Activated B cell treated with CpG ODN at 0.5 μM for 24 hours (primary cell): ENCODE data around the gene POLE. TPM values are rescaled to one million over a fixed set of nuclear protein-coding genes. Genes with fewer than 3 reads are reported as not detected.

Source experiments
- ATAC-seq: fragments of 200-7000 bp; cut with Tn5 transposase; one replicate; pipeline ENCODE4 v1.10.0; 2021; ENCODE audit warnings: low read depth, mild to moderate bottlenecking, moderate library complexity
- CTCF ChIA-PET: fragments of 350-600 bp; sonication (Branson Sonifier 250); formaldehyde crosslinking; loops from one replicate; lab custom pipeline; 2021; ENCODE audit warnings: antibody characterized with exemption; lab: Charles Lee
- POLR2A ChIA-PET: fragments of 350-600 bp; sonication (Branson Sonifier 250); formaldehyde crosslinking; loops from one replicate; lab custom pipeline; 2021; ENCODE audit warnings: antibody characterized with exemption; lab: Charles Lee
- DNase-seq: peaks from one replicate; pipeline ENCODE4 v3.0.0; 2022
- H3K27ac Mint-ChIP-seq: one replicate; pipeline ENCODE4 v1.8.0; 2020; ENCODE audit warnings: mixed read lengths
- H3K27me3 Mint-ChIP-seq: one replicate; pipeline ENCODE4 v1.8.0; 2021; ENCODE audit warnings: mixed read lengths
- H3K36me3 Mint-ChIP-seq: one replicate; pipeline ENCODE4 v1.8.0; 2021; ENCODE audit warnings: low read depth, mixed read lengths
- H3K4me1 Mint-ChIP-seq: one replicate; pipeline ENCODE4 v1.8.0; 2021; ENCODE audit warnings: mixed read lengths
- H3K4me3 Mint-ChIP-seq: one replicate; pipeline ENCODE4 v1.8.0; 2020; ENCODE audit warnings: mild to moderate bottlenecking, mixed read lengths
- H3K9me3 Mint-ChIP-seq: one replicate; pipeline ENCODE4 v1.8.0; 2020; ENCODE audit warnings: mixed read lengths
- CTCF ChIP-seq: fragments of 200-600 bp; IDR thresholded peaks from one replicate; pipeline ENCODE4 v1.8.0; 2022; ENCODE audit warnings: antibody characterized with exemption, mild to moderate bottlenecking
- intact Hi-C: fragments of 100-400 bp; cut with micrococcal nuclease; formaldehyde crosslinking; loops from one replicate; pipeline ENCODE4 v1.15.1; 2024
- total RNA-seq: library from RNA; stranded (reverse); gene quantifications from 2 replicates; pipeline ENCODE4 v1.2.3, GENCODE V29; 2022

The POLE gene
- total RNA-seq, 1 donor from 2014 or later, result 64.3 TPM

- CTCF ChIA-PET, result interaction anchor here (2.1 kb wide), 1 partner anchor 203 kb away, joined by 14 read pairs; no protein-coding TSS in a partner anchor
Observed at GRCh38 chr12:132617822-132618682, 69.1 kb downstream of the POLE start.

GRCh38 chr12:132617135-132617701 is 69.9 kb downstream of the POLE start:
- POLR2A ChIA-PET, result no interaction called here

More at GRCh38 chr12:132617822-132618682, 69.1 kb downstream of the POLE start:
- TF ChIP-seq CTCF, result no peak
- Mint-ChIP-seq H3K27me3 (peaks cover 17% of the 10 kb centered on the region), H3K27ac (no peak overlapping the region), H3K36me3 (no peaks in the 10 kb centered on the region), H3K4me3 (peak overlapping the region; percentile 59), H3K9me3 (no peaks in the 10 kb centered on the region), H3K4me1 (peaks cover 11% of the 10 kb centered on the region)
- DNase-seq, result no peak
- no peak for ATAC-seq
- POLR2A ChIA-PET, result no interaction called here
- intact Hi-C loops, result no loop called here

GRCh38 chr12:132615579-132616038 is 71.5 kb downstream of the POLE start:
- H3K4me3 Mint-ChIP-seq, result no peak overlapping the region
- ChIA-PET POLR2A (no interaction called here), CTCF (interaction anchor here (1.1 to 3.7 kb wide), 9 partner anchors 13 to 461 kb away, joined by 3 to 35 read pairs (median 8); no protein-coding TSS in a partner anchor)

More at GRCh38 chr12:132617135-132617701, 69.9 kb downstream of the POLE start:
- ATAC-seq, result no peak
- intact Hi-C loops, result no loop called here
- Mint-ChIP-seq H3K27me3 (peaks cover 17% of the 10 kb centered on the region), H3K9me3 (no peaks in the 10 kb centered on the region), H3K27ac (no peak overlapping the region), H3K4me1 (peaks cover 11% of the 10 kb centered on the region), H3K4me3 (no peak overlapping the region), H3K36me3 (no peaks in the 10 kb centered on the region)
- CTCF ChIA-PET, result interaction anchor here (2.1 to 3.7 kb wide), 2 partner anchors 202 to 463 kb away, joined by 14 to 35 read pairs; no protein-coding TSS in a partner anchor
- no peak for DNase-seq
- TF ChIP-seq CTCF, result no peak

GRCh38 chr12:132614861-132615578 is 72.1 kb downstream of the POLE start:
- peak; percentile 99 for TF ChIP-seq CTCF
- peak; percentile 87 for ATAC-seq
- intact Hi-C loops, result loop anchor here (1.0 kb wide), 5 partner anchors 15 to 461 kb away; no protein-coding TSS in a partner anchor

More at GRCh38 chr12:132615579-132616038, 71.5 kb downstream of the POLE start:
- Mint-ChIP-seq H3K4me1 (peaks cover 11% of the 10 kb centered on the region), H3K27ac (no peak overlapping the region), H3K36me3 (no peaks in the 10 kb centered on the region), H3K27me3 (peaks cover 25% of the 10 kb centered on the region), H3K9me3 (no peaks in the 10 kb centered on the region)
- TF ChIP-seq CTCF, result no peak
- no peak for ATAC-seq
- intact Hi-C loops, result loop anchor here (1.0 kb wide), 4 partner anchors 15 to 461 kb away; no protein-coding TSS in a partner anchor
- no peak for DNase-seq

More at GRCh38 chr12:132614861-132615578, 72.1 kb downstream of the POLE start:
- no peak overlapping the region for H3K4me3 Mint-ChIP-seq
- H3K27ac Mint-ChIP-seq, result peak overlapping the region; percentile 1
- peaks cover 17% of the 10 kb centered on the region for H3K4me1 Mint-ChIP-seq
- no peaks in the 10 kb centered on the region for H3K36me3 Mint-ChIP-seq
- CTCF ChIA-PET, result interaction anchor here (0.7 to 3.7 kb wide), 12 partner anchors 11 to 461 kb away, joined by 3 to 35 read pairs (median 4); no protein-coding TSS in a partner anchor
- H3K9me3 Mint-ChIP-seq, result no peaks in the 10 kb centered on the region
- POLR2A ChIA-PET, result interaction anchor here (0.5 kb wide), 1 partner anchor 96 kb away, joined by 3 read pairs; no protein-coding TSS in a partner anchor
- peak; percentile 71 for DNase-seq
- peaks cover 30% of the 10 kb centered on the region for H3K27me3 Mint-ChIP-seq
